H9 (cell line): ENCODE results near the gene KIRREL3. TPM values are rescaled to one million over a fixed set of nuclear protein-coding genes. Genes with fewer than 3 reads are reported as not detected.

Experiments
- DNase-seq: peaks from one replicate; pipeline ENCODE4 v3.0.0-alpha.2; 2017
- H2AFZ ChIP-seq: one replicate; pipeline ENCODE4 v1.6.1; 2013; ENCODE audit warnings: mild to moderate bottlenecking, low read length, control low read depth, moderate library complexity
- H2AK5ac ChIP-seq: 2 replicates; pipeline ENCODE4 v1.6.1; 2013; ENCODE audit warnings: low read length, control low read depth, mixed read lengths; ENCODE audit not compliant: insufficient read length
- H2BK120ac ChIP-seq: one replicate; pipeline ENCODE4 v1.6.1; 2013; ENCODE audit warnings: low read depth, mild to moderate bottlenecking, low read length, control low read depth, inconsistent platforms; ENCODE audit not compliant: poor library complexity, severe bottlenecking
- H2BK12ac ChIP-seq: 2 replicates; pipeline ENCODE4 v1.6.1; 2013; ENCODE audit warnings: low read length, control low read depth, mixed read lengths, low read depth; ENCODE audit not compliant: insufficient read length
- H2BK15ac ChIP-seq: 2 replicates; pipeline ENCODE4 v1.6.1; 2013; ENCODE audit warnings: low read depth, low read length, control low read depth
- H2BK20ac ChIP-seq: one replicate; pipeline ENCODE4 v1.6.1; 2013; ENCODE audit warnings: low read depth, mild to moderate bottlenecking, low read length, control low read depth, inconsistent platforms; ENCODE audit not compliant: poor library complexity, severe bottlenecking
- H2BK5ac ChIP-seq: 2 replicates; pipeline ENCODE4 v1.6.1; 2013; ENCODE audit warnings: low read length, control low read depth, mixed read lengths; ENCODE audit not compliant: insufficient read length
- H3K14ac ChIP-seq: 2 replicates; pipeline ENCODE4 v1.6.1; 2013; ENCODE audit warnings: low read length, control low read depth; ENCODE audit not compliant: insufficient read depth
- H3K18ac ChIP-seq: 2 replicates; pipeline ENCODE4 v1.6.1; 2013; ENCODE audit warnings: low read depth, mild to moderate bottlenecking, mixed read lengths, low read length, control low read depth; ENCODE audit not compliant: insufficient read length
- H3K23ac ChIP-seq: 2 replicates; pipeline ENCODE4 v1.6.1; 2013; ENCODE audit warnings: low read length, control low read depth, mixed read lengths, low read depth; ENCODE audit not compliant: insufficient read length
- H3K23me2 ChIP-seq: 2 replicates; pipeline ENCODE4 v1.6.1; 2013; ENCODE audit warnings: low read depth, mild to moderate bottlenecking, mixed read lengths, low read length, control low read depth; ENCODE audit not compliant: insufficient read length, poor library complexity, severe bottlenecking
- H3K27ac ChIP-seq: 2 replicates; pipeline ENCODE4 v1.5.1; 2013; ENCODE audit warnings: low read length, control low read depth, mixed read lengths, low read depth; ENCODE audit not compliant: insufficient read length
- H3K27me3 ChIP-seq: 2 replicates; pipeline ENCODE4 v1.6.1; 2013; ENCODE audit warnings: low read length, control low read depth, inconsistent platforms; ENCODE audit not compliant: insufficient read depth
- H3K4ac ChIP-seq: 2 replicates; pipeline ENCODE4 v1.6.1; 2013; ENCODE audit warnings: low read depth, mild to moderate bottlenecking, control low read depth, inconsistent platforms, low read length, moderate library complexity
- H3K4me1 ChIP-seq: 2 replicates; pipeline ENCODE4 v1.6.1; 2013; ENCODE audit warnings: low read length, control low read depth, inconsistent platforms; ENCODE audit not compliant: insufficient read depth
- H3K4me2 ChIP-seq: 2 replicates; pipeline ENCODE4 v1.6.1; 2013; ENCODE audit warnings: low read length, control low read depth, mixed read lengths; ENCODE audit not compliant: insufficient read length, insufficient read depth
- H3K56ac ChIP-seq: 2 replicates; pipeline ENCODE4 v1.6.1; 2013; ENCODE audit warnings: low read depth, mild to moderate bottlenecking, mixed read lengths, low read length, control low read depth; ENCODE audit not compliant: insufficient read length
- H3K79me1 ChIP-seq: 2 replicates; pipeline ENCODE4 v1.6.1; 2013; ENCODE audit warnings: low read depth, mild to moderate bottlenecking, moderate library complexity, low read length, control low read depth, inconsistent platforms; ENCODE audit not compliant: insufficient read depth, poor library complexity, severe bottlenecking
- H3K79me2 ChIP-seq: 2 replicates; pipeline ENCODE4 v1.6.1; 2013; ENCODE audit warnings: low read length, control low read depth, inconsistent platforms; ENCODE audit not compliant: insufficient read depth
- H3K9ac ChIP-seq: 2 replicates; pipeline ENCODE4 v1.6.1; 2013; ENCODE audit warnings: low read length, control low read depth, mixed read lengths; ENCODE audit not compliant: insufficient read length; ENCODE audit errors: extremely low read depth
- H3K9me3 ChIP-seq: one replicate; pipeline ENCODE4 v1.6.1; 2013; ENCODE audit warnings: low read depth, low read length, inconsistent platforms; ENCODE audit not compliant: control insufficient read depth
- H3T11ph ChIP-seq: one replicate; pipeline ENCODE4 v1.6.1; 2013; ENCODE audit warnings: mild to moderate bottlenecking, low read length, control low read depth, inconsistent platforms
- H4K20me1 ChIP-seq: one replicate; pipeline ENCODE4 v1.6.1; 2013; ENCODE audit not compliant: control insufficient read depth, insufficient read length, insufficient read depth
- H4K5ac ChIP-seq: 2 replicates; pipeline ENCODE4 v1.6.1; 2013; ENCODE audit warnings: low read depth, mild to moderate bottlenecking, mixed read lengths, low read length, control low read depth; ENCODE audit not compliant: insufficient read length
- H4K8ac ChIP-seq: replicated peaks from 2 replicates; pipeline ENCODE4 v1.6.1; 2013; ENCODE audit warnings: low read length, control low read depth, mixed read lengths, low read depth; ENCODE audit not compliant: insufficient read length
- H4K91ac ChIP-seq: 2 replicates; pipeline ENCODE4 v1.6.1; 2013; ENCODE audit warnings: low read depth, mild to moderate bottlenecking, moderate library complexity, mixed read lengths, low read length, control low read depth; ENCODE audit not compliant: insufficient read length
- H3K27ac Mint-ChIP-seq, 3 experiments: 2 replicates in 2 of 3; 3 replicates in 1 of 3; pipeline ENCODE4 v1.8.0; 2020 to 2021; ENCODE audit warnings: mixed read lengths in 3 of 3, mild to moderate bottlenecking in 1 of 3, moderate library complexity in 1 of 3
- H3K27me3 Mint-ChIP-seq: 2 replicates; pipeline ENCODE4 v1.8.0; 2021; ENCODE audit warnings: low read depth, mild to moderate bottlenecking, moderate library complexity, mixed read lengths
- H3K36me3 Mint-ChIP-seq, 3 experiments: 2 replicates in 2 of 3; 3 replicates in 1 of 3; pipeline ENCODE4 v1.8.0; 2020 to 2021; ENCODE audit warnings: low read depth in 3 of 3, mixed read lengths in 3 of 3; ENCODE audit not compliant: insufficient read depth in 1 of 3
- H3K4me1 Mint-ChIP-seq, 2 experiments: 2 replicates each; pipeline ENCODE4 v1.8.0; 2020; ENCODE audit warnings: mixed read lengths in 2 of 2
- H3K4me3 Mint-ChIP-seq, 2 experiments: 2 replicates in 1 of 2; 3 replicates in 1 of 2; pipeline ENCODE4 v1.8.0; 2020 to 2021; ENCODE audit warnings: mild to moderate bottlenecking in 2 of 2, mixed read lengths in 2 of 2, moderate library complexity in 1 of 2
- H3K9me3 Mint-ChIP-seq, 2 experiments: 2 replicates in 1 of 2; 3 replicates in 1 of 2; pipeline ENCODE4 v1.8.0; 2020; ENCODE audit warnings: mild to moderate bottlenecking in 2 of 2, mixed read lengths in 2 of 2, moderate library complexity in 1 of 2
- WGBS: extraction: QIAGEN DNeasy Blood & Tissue Kit; methylation state at CpG from one replicate; pipeline ENCODE4 v1.1.7; 2013; ENCODE audit warnings: missing lambda C conversion rate, low lambda C conversion rate, mixed read lengths; ENCODE audit not compliant: insufficient read length; ENCODE audit errors: extremely low coverage; 5-methylcytosine and 5-hydroxymethylcytosine counted together
- total RNA-seq: library from RNA; stranded (reverse); gene quantifications from 2 replicates; pipeline ENCODE4 v1.2.1, GENCODE V29; 2021
- TF ChIP-seq, protein P1 (sequence below): fragments of 200-600 bp; sonication (generic); conservative IDR thresholded peaks from 3 replicates; pipeline ENCODE4 v1.8.0; 2021; ENCODE audit warnings: antibody characterized with exemption, mild to moderate bottlenecking

The KIRREL3 gene
- total RNA-seq, 1 experiment from 2014 or later, result 0.17 TPM

- Histone ChIP-seq H3K23me2 (no peaks in the 10 kb centered on the region), H2AK5ac (no peak overlapping the region), H3K9ac (no peak overlapping the region), H3K14ac (no peak overlapping the region), H2AFZ (no peak overlapping the region), H2BK12ac (no peak overlapping the region), H3K23ac (no peak overlapping the region), H2BK5ac (no peak overlapping the region), H3K4me1 (no peaks in the 10 kb centered on the region), H4K20me1 (no peaks in the 10 kb centered on the region), H3K79me2 (no peaks in the 10 kb centered on the region), H3K27ac (no peak overlapping the region), H2BK20ac (no peak overlapping the region), H3K79me1 (no peaks in the 10 kb centered on the region), H3K4ac (no peak overlapping the region), H4K5ac (no peak overlapping the region), H3K9me3 (no peaks in the 10 kb centered on the region), H4K91ac (no peak overlapping the region), H4K8ac (no peak overlapping the region), H3K18ac (no peak overlapping the region), H3T11ph (no peak overlapping the region), H2BK15ac (no peak overlapping the region), H2BK120ac (no peak overlapping the region), H3K4me2 (no peak overlapping the region), H3K27me3 (no peaks in the 10 kb centered on the region), H3K56ac (no peak overlapping the region)
- H3K9me3 Mint-ChIP-seq, result no peaks in the 10 kb centered on the region
- no peaks in the 10 kb centered on the region for H3K36me3 Mint-ChIP-seq
- TF ChIP-seq, protein P1, sequence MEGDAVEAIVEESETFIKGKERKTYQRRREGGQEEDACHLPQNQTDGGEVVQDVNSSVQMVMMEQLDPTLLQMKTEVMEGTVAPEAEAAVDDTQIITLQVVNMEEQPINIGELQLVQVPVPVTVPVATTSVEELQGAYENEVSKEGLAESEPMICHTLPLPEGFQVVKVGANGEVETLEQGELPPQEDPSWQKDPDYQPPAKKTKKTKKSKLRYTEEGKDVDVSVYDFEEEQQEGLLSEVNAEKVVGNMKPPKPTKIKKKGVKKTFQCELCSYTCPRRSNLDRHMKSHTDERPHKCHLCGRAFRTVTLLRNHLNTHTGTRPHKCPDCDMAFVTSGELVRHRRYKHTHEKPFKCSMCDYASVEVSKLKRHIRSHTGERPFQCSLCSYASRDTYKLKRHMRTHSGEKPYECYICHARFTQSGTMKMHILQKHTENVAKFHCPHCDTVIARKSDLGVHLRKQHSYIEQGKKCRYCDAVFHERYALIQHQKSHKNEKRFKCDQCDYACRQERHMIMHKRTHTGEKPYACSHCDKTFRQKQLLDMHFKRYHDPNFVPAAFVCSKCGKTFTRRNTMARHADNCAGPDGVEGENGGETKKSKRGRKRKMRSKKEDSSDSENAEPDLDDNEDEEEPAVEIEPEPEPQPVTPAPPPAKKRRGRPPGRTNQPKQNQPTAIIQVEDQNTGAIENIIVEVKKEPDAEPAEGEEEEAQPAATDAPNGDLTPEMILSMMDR, result no peak
- no peak overlapping the region for H3K4me3 Mint-ChIP-seq
- peaks cover 3 to 4% of the 10 kb centered on the region in 2 experiments for H3K4me1 Mint-ChIP-seq
- H3K27ac Mint-ChIP-seq, result no peak overlapping the region
- peaks cover 2% of the 10 kb centered on the region; the same call in 1 of the 2 replicates for H3K27me3 Mint-ChIP-seq
- DNase-seq, result no peak
- WGBS, result no CpG with 5 or more reads among the region's 1 CpG
Measured at GRCh38 chr11:127044535-127044934, 44.0 kb upstream of the KIRREL3 start.
